Loucy (cell line): ENCODE results near the gene ADCY2.

Experiments
- CTCF ChIP-seq: fragments of 200-600 bp; sonication (generic); conservative IDR thresholded peaks from 2 replicates; pipeline ENCODE4 v1.5.1; 2014; ENCODE audit warnings: mild to moderate bottlenecking, antibody characterized with exemption, low read length
- EZH2phosphoT487 ChIP-seq: fragments of 200-600 bp; IDR thresholded peaks from 2 replicates; pipeline ENCODE4 v1.6.1; 2018; ENCODE audit warnings: antibody characterized with exemption, mild to moderate bottlenecking, moderate library complexity, borderline replicate concordance

- TF ChIP-seq CTCF (no peak), EZH2phosphoT487 (no peak)
These were observed 201.2 kb downstream of the ADCY2 start for GRCh38 chr5:7597059-7597642.
